Adipose tissue (tissue), 3 donors: ENCODE results near the gene MYCBPAP. TPM values are rescaled to one million over a fixed set of nuclear protein-coding genes. Genes with fewer than 3 reads are reported as not detected.

Source experiments
- H3K27ac ChIP-seq: one replicate; pipeline ENCODE4 v1.5.1; 2013; ENCODE audit warnings: low read depth, low read length
- WGBS, 3 donors: extraction: QIAGEN DNeasy Blood & Tissue Kit; methylation state at CpG; one replicate each; pipeline ENCODE4 v1.1.7; 2013; 5-methylcytosine and 5-hydroxymethylcytosine counted together
- polyA plus RNA-seq, 3 donors: library from polyadenylated mRNA; stranded (reverse); fragments of 200-250 nt; gene quantifications; one replicate each; pipeline ENCODE4 v1.2.3, GENCODE V29; 2013
- donor health status: healthy with polysubstance abuse.
- donor health status: Bipolar disorder and iron deficiency.
- donor health status: healthy.

The MYCBPAP gene
- polyA plus RNA-seq, 3 donors: 0.09 to 0.34 (median 0.18) TPM

GRCh38 chr17:50559674-50560184 lies 51.5 kb downstream of the MYCBPAP start:
- 2 to 5% (median 2%) methylated on average over 27 of the region's 27 CpGs for WGBS, 3 donors
- no peak overlapping the region for H3K27ac ChIP-seq

GRCh38 chr17:50560185-50560824 lies 52.1 kb downstream of the MYCBPAP start, which contains the start of gene CACNA1G:
Gene CACNA1G (plus strand): TSS chr17:50560715. CDS start chr17:50561460, 745 bp downstream.
- H3K27ac ChIP-seq: no peak within 1 kb of the TSS
- WGBS, 3 donors: 0 to 1% (median 1%) methylated on average over 38 to 53 of the region's 56 CpGs

- WGBS, 3 donors: 1 to 2% (median 1%) methylated on average over 57 to 88 of the region's 88 CpGs
- no peak overlapping the region for H3K27ac ChIP-seq
These were observed 52.9 kb downstream of the MYCBPAP start for GRCh38 chr17:50560931-50561745.

GRCh38 chr17:50561746-50562141 lies 53.5 kb downstream of the MYCBPAP start:
- H3K27ac ChIP-seq: no peak overlapping the region
- 1 to 5% (median 1%) methylated on average over 14 to 27 of the region's 27 CpGs for WGBS, 3 donors

- no peak overlapping the region for H3K27ac ChIP-seq
- 17 to 30% (median 21%) methylated on average over 19 to 22 of the region's 22 CpGs for WGBS, 3 donors
These were observed 54.2 kb downstream of the MYCBPAP start for GRCh38 chr17:50562242-50563091.

- 57 to 74% (median 70%) methylated on average over 4 of the region's 4 CpGs for WGBS, 3 donors
- H3K27ac ChIP-seq: no peak overlapping the region
These were observed 54.9 kb downstream of the MYCBPAP start for GRCh38 chr17:50563092-50563511.

GRCh38 chr17:50564916-50565315 lies 56.7 kb downstream of the MYCBPAP start:
- no peak overlapping the region for H3K27ac ChIP-seq
- WGBS, 3 donors: 14 to 46% (median 18%) methylated on average over 19 of the region's 19 CpGs

GRCh38 chr17:50565402-50566350 lies 57.4 kb downstream of the MYCBPAP start:
- no peak overlapping the region for H3K27ac ChIP-seq
- WGBS, 3 donors: 33 to 49% (median 42%) methylated on average over 10 of the region's 10 CpGs

- 40 to 56% (median 43%) methylated on average over 2 of the region's 2 CpGs for WGBS, 3 donors
- no peak overlapping the region for H3K27ac ChIP-seq
These were observed 58.6 kb downstream of the MYCBPAP start for GRCh38 chr17:50566886-50567285.

GRCh38 chr17:50568659-50569058 lies 60.4 kb downstream of the MYCBPAP start:
- no peak overlapping the region for H3K27ac ChIP-seq
- WGBS, 3 donors: 89 to 93% (median 92%) methylated on average over 12 of the region's 12 CpGs

GRCh38 chr17:50569592-50569991 lies 61.4 kb downstream of the MYCBPAP start:
- no peak overlapping the region for H3K27ac ChIP-seq
- WGBS, 3 donors: 88 to 98% (median 90%) methylated on average over 7 of the region's 7 CpGs

GRCh38 chr17:50570032-50570431 lies 61.8 kb downstream of the MYCBPAP start:
- WGBS, 3 donors: 88 to 93% (median 90%) methylated on average over 8 of the region's 8 CpGs

GRCh38 chr17:50570528-50570927 lies 62.3 kb downstream of the MYCBPAP start:
- no peak overlapping the region for H3K27ac ChIP-seq
- WGBS, 3 donors: 82 to 85% (median 83%) methylated on average over 5 to 7 of the region's 7 CpGs

More at GRCh38 chr17:50570032-50570431, 61.8 kb downstream of the MYCBPAP start:
- no peak overlapping the region for H3K27ac ChIP-seq

- WGBS, 3 donors: 85% methylated on average over 19 of the region's 19 CpGs
These were observed 63.4 kb downstream of the MYCBPAP start for GRCh38 chr17:50571681-50572080.

GRCh38 chr17:50572541-50572940 lies 64.3 kb downstream of the MYCBPAP start:
- WGBS, 3 donors: 94 to 97% (median 95%) methylated on average over 20 of the region's 20 CpGs
- H3K27ac ChIP-seq: no peak overlapping the region

More at GRCh38 chr17:50571681-50572080, 63.4 kb downstream of the MYCBPAP start:
- no peak overlapping the region for H3K27ac ChIP-seq

- 88 to 93% (median 91%) methylated on average over 12 of the region's 12 CpGs for WGBS, 3 donors
- no peak overlapping the region for H3K27ac ChIP-seq
These were observed 65.8 kb downstream of the MYCBPAP start for GRCh38 chr17:50573866-50574611.
